Measurements from ENCODE around the gene POU6F2.

DNA sequence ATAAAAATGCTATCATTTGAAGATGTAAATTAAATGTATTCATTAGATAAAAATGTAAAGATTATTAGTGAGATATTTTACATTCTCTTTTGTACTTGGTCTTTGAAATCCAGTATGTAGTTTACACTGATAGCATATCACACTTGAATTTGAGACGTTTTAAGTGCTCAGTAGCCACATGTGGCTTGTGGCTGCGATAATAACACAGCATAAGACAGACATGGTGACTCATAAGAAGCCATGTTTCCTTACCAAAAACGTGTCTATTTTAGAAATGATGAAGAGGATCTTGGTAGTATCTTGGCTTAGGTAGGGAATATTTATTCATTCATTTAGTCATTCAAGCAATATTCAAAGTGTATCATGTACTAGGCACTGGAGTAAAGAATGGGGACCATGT is 149.3 kb downstream of the POU6F2 start:
- no peak for TF ChIP-seq CTCF (IDR thresholded peaks at IDR 0.05)
- no peak for TF ChIP-seq EZH2 (IDR thresholded peaks at IDR 0.05; ENCODE audit: borderline replicate concordance, insufficient read depth, low read depth, low read length, poor library complexity, severe bottlenecking)
